CD4-positive, alpha-beta T cell (primary cell): Measurements from ENCODE around the gene VPS35. TPM values are rescaled to one million over a fixed set of nuclear protein-coding genes. Genes with fewer than 3 reads are reported as not detected.
A peak's percentile ranks its signal among the peaks of the same experiment; 100 is the strongest.
"Not testable (repeated sequence)": the region's sequence is repeated elsewhere in the genome, so short reads cannot be mapped to it uniquely, and the experiment has no call there.

Experiments
- ATAC-seq: fragments of 200-7000 bp; cut with Tn5 transposase; one replicate; pipeline ENCODE4 v1.10.0; 2022; ENCODE audit warnings: mild to moderate bottlenecking; ENCODE audit not compliant: poor library complexity
- CTCF ChIA-PET: fragments of 350-600 bp; sonication (Branson Sonifier 250); formaldehyde crosslinking; loops from one replicate; lab custom pipeline; 2021; ENCODE audit warnings: antibody characterized with exemption, inconsistent platforms; lab: Charles Lee
- POLR2A ChIA-PET: fragments of 350-600 bp; sonication (Branson Sonifier 250); formaldehyde crosslinking; loops from one replicate; lab custom pipeline; 2021; ENCODE audit warnings: antibody characterized with exemption, inconsistent platforms; lab: Charles Lee
- DNase-seq, 14 experiments: peaks; one replicate each; pipeline ENCODE4 v3.0.0-alpha.2; 2013 to 2020; ENCODE audit warnings: mixed read lengths in 2 of 14
- H3K27ac ChIP-seq, 2 donors: one replicate each; pipeline versions ENCODE4 v1.5.1 to v1.7.0; 2013; ENCODE audit warnings: low read length in 2 of 2, low read depth in 1 of 2, mild to moderate bottlenecking in 1 of 2
- H3K27me3 ChIP-seq, 2 experiments: 1 replicate in 1 of 2; 2 replicates in 1 of 2; pipeline versions ENCODE4 v1.6.1 to v1.7.0; 2013; ENCODE audit warnings: low read length in 2 of 2, control low read depth in 1 of 2, mild to moderate bottlenecking in 1 of 2, moderate library complexity in 1 of 2; ENCODE audit not compliant: insufficient read depth in 2 of 2, control insufficient read depth in 1 of 2
- H3K36me3 ChIP-seq: one replicate; pipeline ENCODE4 v1.6.1; 2013; ENCODE audit warnings: low read length, control low read depth; ENCODE audit not compliant: insufficient read depth
- H3K4me1 ChIP-seq: one replicate; pipeline ENCODE4 v1.6.1; 2013; ENCODE audit warnings: low read length, control low read depth; ENCODE audit not compliant: insufficient read depth
- H3K4me3 ChIP-seq: one replicate; pipeline ENCODE4 v1.5.1; 2013; ENCODE audit warnings: mild to moderate bottlenecking, low read length, moderate library complexity
- H3K9me3 ChIP-seq, 2 experiments: 1 replicate in 1 of 2; 2 replicates in 1 of 2; pipeline versions ENCODE4 v1.6.1 to v1.7.0; 2013; ENCODE audit warnings: low read length in 2 of 2, mild to moderate bottlenecking in 2 of 2, control low read depth in 1 of 2, moderate library complexity in 1 of 2; ENCODE audit not compliant: control insufficient read depth in 1 of 2, insufficient read depth in 1 of 2
- H3K27ac Mint-ChIP-seq: one replicate; pipeline ENCODE4 v1.8.0; 2020; ENCODE audit warnings: mixed read lengths
- H3K27me3 Mint-ChIP-seq: one replicate; pipeline ENCODE4 v1.8.0; 2021; ENCODE audit warnings: mixed read lengths
- H3K36me3 Mint-ChIP-seq: one replicate; pipeline ENCODE4 v1.8.0; 2021; ENCODE audit warnings: low read depth, mixed read lengths
- H3K4me1 Mint-ChIP-seq: one replicate; pipeline ENCODE4 v1.8.0; 2021; ENCODE audit warnings: low read depth, mixed read lengths
- H3K4me3 Mint-ChIP-seq: one replicate; pipeline ENCODE4 v1.8.0; 2020; ENCODE audit warnings: mild to moderate bottlenecking, mixed read lengths
- H3K9me3 Mint-ChIP-seq: one replicate; pipeline ENCODE4 v1.8.0; 2020; ENCODE audit warnings: mixed read lengths
- CTCF ChIP-seq: fragments of 200-600 bp; IDR thresholded peaks from one replicate; pipeline ENCODE4 v1.8.0; 2022; ENCODE audit warnings: antibody characterized with exemption, mild to moderate bottlenecking
- intact Hi-C, 2 experiments: fragments of 100-400 bp; cut with DNase I in 1 of 2; cut with micrococcal nuclease in 1 of 2; formaldehyde crosslinking; loops; one replicate each; pipeline versions ENCODE4 v1.15.1 to v1.9.0; 2023 to 2025; cut with DNase I, micrococcal nuclease
- total RNA-seq, 174 experiments: library from RNA in 2 of 174; stranded (reverse) in 2 of 174; gene quantifications; one replicate each; pipeline ENCODE4 v1.2.3 and lab custom pipeline; 2021 to 2026

VPS35 gene
- total RNA-seq, 2 experiments from 2014 or later = 34.6 to 44.1 TPM

DNA sequence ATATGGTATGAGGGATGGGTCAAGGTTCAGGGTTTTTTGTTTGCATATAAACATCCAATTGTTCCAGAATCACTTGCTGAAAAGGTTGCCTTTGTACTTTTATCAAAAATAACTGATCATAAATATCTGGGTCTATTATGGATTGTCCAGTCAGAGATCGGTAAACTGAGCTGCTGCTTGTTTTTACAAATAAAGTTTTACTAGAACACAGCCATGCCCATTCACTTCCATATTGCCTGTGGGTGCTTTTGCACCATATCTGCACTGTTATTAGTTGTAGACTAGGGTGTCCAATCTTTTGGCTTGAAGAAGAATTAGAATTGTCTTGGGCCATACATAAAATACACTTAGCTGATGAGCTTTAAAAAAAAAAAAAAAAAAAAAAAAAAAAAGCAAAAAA is 11.0 kb downstream of the VPS35 start:
- H3K4me3 ChIP-seq, H3K4me3 Mint-ChIP-seq, H3K27me3 ChIP-seq, H3K4me1 Mint-ChIP-seq, H3K4me1 ChIP-seq, H3K9me3 ChIP-seq, POLR2A ChIA-PET, ATAC-seq, DNase-seq, intact Hi-C loops, H3K27me3 Mint-ChIP-seq, H3K27ac ChIP-seq, H3K9me3 Mint-ChIP-seq: not testable (repeated sequence)
- CTCF ChIA-PET = interaction anchor here (1.1 to 1.2 kb wide), 2 partner anchors 17 to 231 kb away, joined by 3 read pairs; no protein-coding TSS in a partner anchor
- peaks cover 89% of the 10 kb centered on the region for H3K36me3 Mint-ChIP-seq
- peaks cover 72% of the 10 kb centered on the region for H3K36me3 ChIP-seq
- H3K27ac Mint-ChIP-seq = peak overlapping the region; percentile 33

GRCh38 chr16:46673320-46674013 is 15.5 kb downstream of the VPS35 start:
- Histone ChIP-seq H3K4me1 (no peaks in the 10 kb centered on the region), H3K36me3 (peaks cover 94% of the 10 kb centered on the region), H3K27ac (no peak overlapping the region), H3K9me3 (no peaks in the 10 kb centered on the region), H3K4me3 (no peak overlapping the region), H3K27me3 (no peaks in the 10 kb centered on the region)
- intact Hi-C loops = loop anchor here (1.0 kb wide), 1 partner anchor 236 kb away; no protein-coding TSS in a partner anchor
- ATAC-seq = peak; percentile 94
- H3K27ac Mint-ChIP-seq = peak overlapping the region; percentile 6
- H3K4me3 Mint-ChIP-seq = no peak overlapping the region
- POLR2A ChIA-PET = no interaction called here
- H3K9me3 Mint-ChIP-seq = no peaks in the 10 kb centered on the region
- CTCF ChIA-PET = interaction anchor here (1.0 to 1.8 kb wide), 11 partner anchors 9 to 256 kb away, joined by 3 to 10 read pairs (median 4); partner anchors contain the start of genes ORC6 and VPS35
- peaks cover 94% of the 10 kb centered on the region for H3K36me3 Mint-ChIP-seq
- DNase-seq = peak in 12 of 14 experiments; percentile 6 to 79 (median 28)
- H3K27me3 Mint-ChIP-seq = no peaks in the 10 kb centered on the region
- no peaks in the 10 kb centered on the region for H3K4me1 Mint-ChIP-seq
- peak; percentile 78 for TF ChIP-seq CTCF

- intact Hi-C loops = no loop called here
- no peaks in the 10 kb centered on the region for H3K4me1 Mint-ChIP-seq
- H3K36me3 Mint-ChIP-seq = peaks cover 75% of the 10 kb centered on the region
- no peak for TF ChIP-seq CTCF
- H3K27ac Mint-ChIP-seq = no peak overlapping the region
- no peaks in the 10 kb centered on the region for H3K9me3 ChIP-seq
- H3K9me3 Mint-ChIP-seq = no peaks in the 10 kb centered on the region
- H3K4me3 ChIP-seq = no peak overlapping the region
- H3K4me1 ChIP-seq = peaks cover 4% of the 10 kb centered on the region
- no peak overlapping the region for H3K4me3 Mint-ChIP-seq
- no peaks in the 10 kb centered on the region for H3K27me3 Mint-ChIP-seq
- H3K27ac ChIP-seq = no peak overlapping the region
- DNase-seq (no peak), ATAC-seq (no peak)
- ChIA-PET POLR2A (no interaction called here), CTCF (interaction anchor here (1.0 kb wide), 1 partner anchor 12 kb away, joined by 4 read pairs; no protein-coding TSS in a partner anchor)
- no peaks in the 10 kb centered on the region for H3K27me3 ChIP-seq
- H3K36me3 ChIP-seq = peaks cover 55% of the 10 kb centered on the region
These were observed 26.9 kb downstream of the VPS35 start for GRCh38 chr16:46662123-46662522.
